NCI-H345 treated with DMSO at 0.1 percent for 48 hours (cell line): Measurements from ENCODE around the gene RAB29.
"Not testable (repeated sequence)": the region's sequence is repeated elsewhere in the genome, so short reads cannot be mapped to it uniquely, and the experiment has no call there.

Source experiments
- DNase-seq: peaks from one replicate; lab custom pipeline; 2025; ENCODE audit not compliant: unreplicated experiment; lab: John Stamatoyannopoulos, UW

Gene RAB29

GRCh38 chr1:205775015-205775716 lies at the start of gene RAB29:
Gene RAB29 (minus strand): TSS chr1:205775482. CDS start chr1:205774956, 526 bp downstream.
- peak; percentile 65 for DNase-seq

- no peak for DNase-seq
Observed at GRCh38 chr1:205824180-205824579, 48.9 kb upstream of the RAB29 start.

- DNase-seq, result not testable (repeated sequence)
Observed at GRCh38 chr1:205823260-205823659, 48.0 kb upstream of the RAB29 start.

GRCh38 chr1:205822397-205822796 lies 47.1 kb upstream of the RAB29 start:
- no peak for DNase-seq

GRCh38 chr1:205817988-205818387 lies 42.7 kb upstream of the RAB29 start:
- no peak for DNase-seq

GRCh38 chr1:205817364-205817763 lies 42.1 kb upstream of the RAB29 start:
- no peak for DNase-seq

- DNase-seq, result no peak
Observed at GRCh38 chr1:205813755-205814058, 38.4 kb upstream of the RAB29 start.

- peak; percentile 93 for DNase-seq
Observed at GRCh38 chr1:205812878-205813754, 37.8 kb upstream of the RAB29 start, which contains the start of gene SLC41A1. Gene SLC41A1 (minus strand): TSS chr1:205813198. CDS start chr1:205810441, 2,757 bp downstream.

GRCh38 chr1:205812271-205812877 lies 37.1 kb upstream of the RAB29 start:
- DNase-seq, result no peak

GRCh38 chr1:205811660-205812059 lies 36.4 kb upstream of the RAB29 start:
- DNase-seq, result no peak

- DNase-seq, result no peak
Observed at GRCh38 chr1:205810448-205811157, 35.3 kb upstream of the RAB29 start.

GRCh38 chr1:205809942-205810345 lies 34.7 kb upstream of the RAB29 start:
- no peak for DNase-seq

- no peak for DNase-seq
Observed at GRCh38 chr1:205809469-205809868, 34.2 kb upstream of the RAB29 start.

GRCh38 chr1:205805082-205805711 lies 29.9 kb upstream of the RAB29 start:
- DNase-seq, result no peak

GRCh38 chr1:205804605-205805004 lies 29.3 kb upstream of the RAB29 start:
- no peak for DNase-seq

GRCh38 chr1:205803986-205804385 lies 28.7 kb upstream of the RAB29 start:
- DNase-seq, result no peak

GRCh38 chr1:205802060-205802459 lies 26.8 kb upstream of the RAB29 start:
- no peak for DNase-seq

GRCh38 chr1:205800981-205801703 lies 25.9 kb upstream of the RAB29 start:
- DNase-seq, result no peak

- DNase-seq, result no peak
Observed at GRCh38 chr1:205800427-205800826, 25.1 kb upstream of the RAB29 start.

- DNase-seq, result no peak
Observed at GRCh38 chr1:205798577-205798976, 23.3 kb upstream of the RAB29 start.
